ENCODE data around the gene EBF4.

DNA sequence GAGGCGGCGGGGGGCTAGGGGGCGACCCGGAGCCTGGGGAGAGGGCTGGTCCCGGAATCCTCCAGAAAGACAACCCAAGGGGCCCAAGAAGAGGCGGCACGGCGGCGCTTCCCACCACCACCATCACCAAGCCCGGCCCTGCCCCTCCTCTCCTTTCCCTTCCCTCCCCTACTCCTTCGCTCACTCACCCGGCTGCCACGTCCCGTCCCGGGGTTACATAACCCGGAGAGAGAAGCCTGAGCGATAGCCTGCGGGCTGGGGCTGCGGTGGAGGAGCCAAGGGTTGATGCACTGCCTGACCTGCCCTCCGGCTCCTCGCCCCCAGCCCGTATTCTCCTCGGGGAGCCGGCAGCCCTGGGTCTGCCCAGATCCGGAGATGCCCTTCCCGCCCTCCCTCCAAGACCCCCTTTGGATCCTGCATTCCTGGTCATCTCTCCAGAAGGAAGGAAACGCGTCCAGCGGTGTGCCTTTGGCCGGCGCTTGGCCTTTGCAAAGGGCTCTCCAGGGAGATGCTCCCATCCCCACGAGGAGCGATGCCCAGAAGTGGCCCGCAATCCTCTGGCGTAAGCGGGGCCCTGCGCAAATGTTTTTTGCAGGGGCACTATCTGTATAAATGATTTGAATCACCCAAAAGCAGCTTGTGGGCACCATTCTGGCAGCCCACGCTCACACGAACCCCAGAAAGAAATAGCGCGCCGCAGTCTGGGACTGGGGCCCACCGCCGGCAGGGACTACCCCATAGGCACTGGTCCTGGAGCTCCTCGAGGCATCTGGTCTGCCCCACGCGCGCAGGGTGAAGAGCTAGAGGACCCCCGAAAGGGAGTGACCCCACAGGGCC is 112.5 kb downstream of the EBF4 start:
- TF ChIP-seq CTCF (IDR thresholded peaks at IDR 0.05), result no peak
- TF ChIP-seq POLR2A (IDR thresholded peaks at IDR 0.05), result no peak
